Measurements from ENCODE around the gene POLR1C. TPM values are rescaled to one million over a fixed set of nuclear protein-coding genes. Genes with fewer than 3 reads are reported as not detected.

POLR1C gene
- total and polyA plus RNA-seq, 10 of the 15 experiments (the other 5 are each of a cell fraction or from before 2014, with no cell fraction given): 40.0 to 180 (median 66.2) TPM

GRCh38 chr6:43503443-43503842 lies 13.4 kb upstream of the POLR1C start (continued):
- TF ChIP-seq ATF7 (IDR thresholded peaks at IDR 0.05; ENCODE audit: low read depth) (no peak), ZNF274 (IDR thresholded peaks at IDR 0.05; ENCODE audit: insufficient read depth, insufficient read length) (no peak), PAX5 (IDR thresholded peaks at IDR 0.05; ENCODE audit: borderline replicate concordance, low read depth, low read length) (no peak), SKIL (IDR thresholded peaks at IDR 0.05; ENCODE audit: low read depth, poor library complexity, severe bottlenecking) (no peak)

- CTCF ChIA-PET: interaction anchor here (1.1 to 6.8 kb wide), 22 partner anchors 10 to 286 kb away, joined by 3 to 70 read pairs (median 8); partner anchors contain the start of genes CRIP3 and DLK2
- TF ChIP-seq CBX5 (IDR thresholded peaks at IDR 0.05; ENCODE audit: low read depth) (no peak), CTCF (IDR thresholded peaks at IDR 0.05 in 2 of 3, conservative IDR thresholded peaks at IDR 0.05 in 1 of 3; ENCODE audit: control insufficient read depth in 2 of 3, extremely low read depth in 1 of 3, insufficient read depth in 1 of 3, low read depth in 3 of 3, low read length in 3 of 3) (no peak), SUZ12 (IDR thresholded peaks at IDR 0.05; ENCODE audit: unreplicated experiment) (no peak), BACH1 (IDR thresholded peaks at IDR 0.05; ENCODE audit: borderline replicate concordance) (no peak), CHD1 (IDR thresholded peaks at IDR 0.05; ENCODE audit: low read depth, low read length) (no peak), CUX1 (IDR thresholded peaks at IDR 0.05; ENCODE audit: insufficient replicate concordance, low read depth, low read length) (no peak), NFYB (IDR thresholded peaks at IDR 0.05; ENCODE audit: insufficient read depth, low read depth, low read length) (no peak)
Measured at GRCh38 chr6:43504756-43505593, 11.9 kb upstream of the POLR1C start.

More at GRCh38 chr6:43504756-43505593, 11.9 kb upstream of the POLR1C start:
- ChIA-PET RAD21 (ENCODE audit: unreplicated experiment) (interaction anchor here (1.4 to 3.3 kb wide), 6 partner anchors 9 to 241 kb away, joined by 4 to 44 read pairs (median 10); partner anchors contain the start of gene DLK2), SMC1A (ENCODE audit: uncharacterized antibody, unreplicated experiment) (interaction anchor here (0.6 to 3.4 kb wide), 11 partner anchors 10 to 362 kb away, joined by 3 to 16 read pairs (median 4); partner anchors contain the start of genes POLR1C and YIPF3), POLR2A (no interaction called here)
- Histone ChIP-seq H2AFZ (ENCODE audit: control insufficient read depth, low read depth, low read length) (no peak overlapping the region), H4K20me1 (ENCODE audit: control insufficient read depth, insufficient read depth) (no peaks in the 10 kb centered on the region), H3K27me3 (replicated peaks in 1 of 2; ENCODE audit: control insufficient read depth in 2 of 2, insufficient read depth in 2 of 2, low read length in 1 of 2) (peaks cover 0 to 2% of the 10 kb centered on the region in 2 experiments; a peak in 1 of 4 replicates), H3K27ac (ENCODE audit: control insufficient read depth, insufficient read depth) (no peak overlapping the region), H3K9ac (ENCODE audit: control insufficient read depth, insufficient read depth, low read length) (no peak overlapping the region), H3K4me1 (ENCODE audit: control insufficient read depth, insufficient read depth, low read length) (no peaks in the 10 kb centered on the region), H3K9me3 (replicated peaks; ENCODE audit: control insufficient read depth, insufficient read depth, low read length) (no peaks in the 10 kb centered on the region), H3K4me2 (ENCODE audit: control insufficient read depth, insufficient read depth) (no peak overlapping the region), H3K79me2 (ENCODE audit: control insufficient read depth, insufficient read depth, low read length) (no peaks in the 10 kb centered on the region), H3K36me3 (ENCODE audit: control insufficient read depth in 2 of 2, insufficient read depth in 2 of 2, low read length in 1 of 2) (peaks cover 10 to 23% of the 10 kb centered on the region in 2 experiments; a peak in 3 of 4 replicates), H3K4me3 (no peak overlapping the region)
- no peak for DNase-seq (ENCODE audit: low read depth, low spot score)
- no peak for ATAC-seq
- BruUV-seq (replicated peaks): TSS peak; percentile 54
- in situ Hi-C loops (cut with MboI): loop anchor here (5.0 kb wide), 1 partner anchor 248 kb away; no protein-coding TSS in a partner anchor
- 95% methylated on average over 26 of the region's 26 CpGs for WGBS (ENCODE audit: insufficient coverage, insufficient replicate concordance, low lambda C conversion rate, missing lambda C conversion rate)
- intact Hi-C loops (cut with micrococcal nuclease; ENCODE audit: unreplicated experiment): loop anchor here (5.0 kb wide), 1 partner anchor 123 kb away; no protein-coding TSS in a partner anchor
- FAIRE-seq: no peak

Measured in GM12878 (cell line).